RWPE2 (cell line): ENCODE data around the gene STAG3.

Source experiments
- ATAC-seq: fragments of 200-7000 bp; cut with Tn5 transposase; 3 replicates; pipeline ENCODE4 v1.9.1; 2021; ENCODE audit warnings: low read depth
- DNase-seq: peaks from one replicate; pipeline ENCODE4 v3.0.0-alpha.2; 2020; ENCODE audit warnings: low spot score
- H3K27ac ChIP-seq: fragments of 450-650 bp; 2 replicates; pipeline ENCODE4 v1.5.1; 2017; ENCODE audit warnings: mild to moderate bottlenecking; ENCODE audit not compliant: poor library complexity, severe bottlenecking
- H3K27me3 ChIP-seq: fragments of 250-450 bp; sonication (Bioruptor Pico); 2 replicates; pipeline ENCODE4 v1.5.1; 2021; ENCODE audit warnings: mild to moderate bottlenecking, moderate library complexity; ENCODE audit not compliant: insufficient read depth, poor library complexity, severe bottlenecking
- H3K36me3 ChIP-seq: fragments of 250-450 bp; sonication (Bioruptor Pico); 2 replicates; pipeline ENCODE4 v1.5.1; 2020; ENCODE audit warnings: low read depth, mild to moderate bottlenecking, moderate library complexity
- H3K4me1 ChIP-seq: fragments of 250-450 bp; sonication (Bioruptor Pico); 2 replicates; pipeline ENCODE4 v1.5.1; 2021; ENCODE audit warnings: mild to moderate bottlenecking, moderate library complexity; ENCODE audit not compliant: insufficient read depth, poor library complexity, severe bottlenecking
- H3K4me3 ChIP-seq: fragments of 250-450 bp; sonication (Bioruptor Pico); 2 replicates; pipeline ENCODE4 v1.5.1; 2021; ENCODE audit warnings: mild to moderate bottlenecking, moderate library complexity; ENCODE audit not compliant: severe bottlenecking
- H3K9me3 ChIP-seq: fragments of 250-450 bp; sonication (Bioruptor Pico); 2 replicates; pipeline ENCODE4 v1.5.1; 2021; ENCODE audit warnings: mild to moderate bottlenecking, moderate library complexity; ENCODE audit not compliant: severe bottlenecking
- CTCF ChIP-seq: fragments of 450-650 bp; IDR thresholded peaks from one replicate; pipeline ENCODE4 v1.5.1; 2017; ENCODE audit warnings: mild to moderate bottlenecking, moderate library complexity; ENCODE audit not compliant: poor library complexity, severe bottlenecking

Gene STAG3

GRCh38 chr7:100159099-100159623 lies 18.6 kb upstream of the STAG3 start:
- no peak for TF ChIP-seq CTCF
- H3K4me3 ChIP-seq, result peak overlapping the region; percentile 93
- H3K4me1 ChIP-seq, result peaks cover 4% of the 10 kb centered on the region
- ATAC-seq (no peak), DNase-seq (no peak)
- peak overlapping the region; percentile 71 for H3K27ac ChIP-seq
- peaks cover 22% of the 10 kb centered on the region for H3K36me3 ChIP-seq
- H3K9me3 ChIP-seq, result no peaks in the 10 kb centered on the region
- H3K27me3 ChIP-seq, result no peaks in the 10 kb centered on the region

- ATAC-seq (no peak), DNase-seq (no peak)
- Histone ChIP-seq H3K36me3 (peaks cover 21% of the 10 kb centered on the region), H3K4me1 (peaks cover 4% of the 10 kb centered on the region), H3K27ac (no peak overlapping the region), H3K4me3 (no peak overlapping the region), H3K27me3 (no peaks in the 10 kb centered on the region), H3K9me3 (no peaks in the 10 kb centered on the region)
- no peak for TF ChIP-seq CTCF
These were observed 17.7 kb upstream of the STAG3 start for GRCh38 chr7:100160067-100160466.

- peak; percentile 87 for ATAC-seq
- no peak for TF ChIP-seq CTCF
These were observed 14.6 kb upstream of the STAG3 start for GRCh38 chr7:100163006-100163531.

GRCh38 chr7:100163871-100164270 lies 13.8 kb upstream of the STAG3 start:
- H3K9me3 ChIP-seq, result no peaks in the 10 kb centered on the region
- no peak for TF ChIP-seq CTCF
- no peak for DNase-seq
- no peak overlapping the region for H3K4me3 ChIP-seq
- H3K4me1 ChIP-seq, result peaks cover 10% of the 10 kb centered on the region
- ATAC-seq, result no peak
- no peaks in the 10 kb centered on the region for H3K36me3 ChIP-seq
- no peaks in the 10 kb centered on the region for H3K27me3 ChIP-seq
- H3K27ac ChIP-seq, result peak overlapping the region; percentile 52

More at GRCh38 chr7:100163006-100163531, 14.6 kb upstream of the STAG3 start:
- no peak for DNase-seq
- peak overlapping the region; percentile 52 for H3K27ac ChIP-seq
- H3K36me3 ChIP-seq, result no peaks in the 10 kb centered on the region
- no peak overlapping the region for H3K4me3 ChIP-seq
- peaks cover 7% of the 10 kb centered on the region for H3K4me1 ChIP-seq
- no peaks in the 10 kb centered on the region for H3K27me3 ChIP-seq
- no peaks in the 10 kb centered on the region for H3K9me3 ChIP-seq

- H3K27ac ChIP-seq, result no peak overlapping the region
- no peak overlapping the region for H3K4me3 ChIP-seq
- no peak for TF ChIP-seq CTCF
- no peak for DNase-seq
- H3K27me3 ChIP-seq, result no peaks in the 10 kb centered on the region
- no peaks in the 10 kb centered on the region for H3K9me3 ChIP-seq
- peaks cover 10% of the 10 kb centered on the region for H3K4me1 ChIP-seq
- no peak for ATAC-seq
- no peaks in the 10 kb centered on the region for H3K36me3 ChIP-seq
These were observed 11.3 kb upstream of the STAG3 start for GRCh38 chr7:100166317-100166940.
